DMS53 treated with DMSO at 0.1 percent for 48 hours (cell line): ENCODE results near the gene SLC20A1.

ENCODE experiments used
- DNase-seq: peaks from one replicate; lab custom pipeline; 2025; ENCODE audit not compliant: unreplicated experiment; lab: John Stamatoyannopoulos, UW

The SLC20A1 gene

GRCh38 chr2:112674229-112674628 lies 28.5 kb downstream of the SLC20A1 start:
- no peak for DNase-seq

GRCh38 chr2:112679484-112679883 lies 33.7 kb downstream of the SLC20A1 start:
- DNase-seq: no peak

GRCh38 chr2:112680666-112681101 lies 34.9 kb downstream of the SLC20A1 start:
- no peak for DNase-seq

GRCh38 chr2:112682101-112682500 lies 36.4 kb downstream of the SLC20A1 start:
- DNase-seq: no peak

GRCh38 chr2:112683550-112684414 lies 38.0 kb downstream of the SLC20A1 start:
- no peak for DNase-seq

- DNase-seq: no peak
Measured at GRCh38 chr2:112684415-112684775, 38.7 kb downstream of the SLC20A1 start.

GRCh38 chr2:112685271-112685884 lies 39.6 kb downstream of the SLC20A1 start:
- DNase-seq: no peak

- DNase-seq: no peak
Measured at GRCh38 chr2:112686348-112687217, 40.8 kb downstream of the SLC20A1 start.

GRCh38 chr2:112687522-112687921 lies 41.8 kb downstream of the SLC20A1 start:
- no peak for DNase-seq

GRCh38 chr2:112688086-112688880 lies 42.5 kb downstream of the SLC20A1 start:
- DNase-seq: no peak

- DNase-seq: peak; percentile 30
Measured at GRCh38 chr2:112690853-112691401, 45.2 kb downstream of the SLC20A1 start.

- DNase-seq: no peak
Measured at GRCh38 chr2:112691881-112692281, 46.1 kb downstream of the SLC20A1 start.

GRCh38 chr2:112692495-112692911 lies 46.8 kb downstream of the SLC20A1 start:
- DNase-seq: peak; percentile 99

- no peak for DNase-seq
Measured at GRCh38 chr2:112692918-112693317, 47.2 kb downstream of the SLC20A1 start.

- no peak for DNase-seq
Measured at GRCh38 chr2:112693596-112693995, 47.9 kb downstream of the SLC20A1 start.

GRCh38 chr2:112694182-112694581 lies 48.4 kb downstream of the SLC20A1 start:
- DNase-seq: no peak

GRCh38 chr2:112698834-112699515 lies 53.2 kb downstream of the SLC20A1 start:
- no peak for DNase-seq

- DNase-seq: no peak
Measured at GRCh38 chr2:112699984-112700667, 54.4 kb downstream of the SLC20A1 start.

GRCh38 chr2:112701052-112701451 lies 55.3 kb downstream of the SLC20A1 start:
- DNase-seq: no peak
